CD4-positive, alpha-beta T cell treated with Interleukin-4 for 4 hours (primary cell): Measurements from ENCODE around the gene ATG4C.
A peak's percentile ranks its signal among the peaks of the same experiment; 100 is the strongest.

ENCODE experiments used
- DNase-seq: peaks from one replicate; pipeline ENCODE4 v3.0.0-alpha.2; 2020

ATG4C gene

GRCh38 chr1:62841587-62842169, 57.7 kb downstream of the ATG4C start:
- peak; percentile 62 for DNase-seq

GRCh38 chr1:62844030-62844429, 60.1 kb downstream of the ATG4C start:
- no peak for DNase-seq

DNA sequence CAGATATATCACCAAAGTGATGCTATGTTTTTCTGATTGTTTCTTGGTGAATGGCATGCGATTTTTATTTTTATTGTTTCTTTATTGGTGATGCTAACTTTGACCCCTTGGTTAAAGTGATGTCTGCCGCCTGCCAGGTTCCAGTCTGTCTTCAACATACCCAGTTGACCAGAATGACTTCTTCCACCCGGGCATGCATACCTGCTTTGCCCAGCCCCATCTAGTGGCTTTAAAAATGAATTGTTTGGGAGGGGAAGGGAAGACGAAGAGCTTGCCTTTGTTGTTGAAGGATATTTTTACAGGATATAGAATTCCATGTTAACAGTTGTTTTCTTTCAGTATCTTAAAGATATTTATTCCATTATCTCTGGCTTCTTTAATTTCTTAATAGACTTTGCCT, 65.1 kb downstream of the ATG4C start:
- no peak for DNase-seq

- DNase-seq = no peak
Measured at GRCh38 chr1:62852253-62852652, 68.3 kb downstream of the ATG4C start.

GRCh38 chr1:62856960-62857359, 73.0 kb downstream of the ATG4C start:
- no peak for DNase-seq

DNA sequence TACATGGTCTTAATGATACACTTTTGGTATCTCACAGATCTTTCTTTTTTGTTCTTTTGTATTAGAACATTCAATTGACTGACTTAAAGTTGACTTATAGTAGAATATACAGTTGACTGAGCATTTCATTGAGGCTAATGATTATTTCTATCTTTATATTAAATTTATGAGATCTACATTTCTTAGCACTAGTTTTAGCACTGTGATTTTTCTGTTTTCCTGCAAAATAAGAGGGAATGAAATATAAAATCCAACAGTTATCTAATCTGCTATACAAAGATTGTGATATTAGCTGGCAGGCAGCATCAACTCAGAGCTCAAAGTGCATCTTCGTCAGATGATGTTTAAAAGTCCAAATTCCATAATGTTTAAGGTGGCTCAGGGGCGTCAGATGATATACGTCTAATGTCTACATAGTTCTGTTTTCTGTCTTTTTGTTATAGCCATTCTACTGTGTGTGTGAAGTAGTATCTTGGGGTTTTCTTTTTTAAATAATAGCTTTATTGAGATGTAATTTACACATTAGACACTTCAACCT, 85.4 kb downstream of the ATG4C start:
- no peak for DNase-seq

- DNase-seq = no peak
Measured at GRCh38 chr1:62870148-62870547, 86.2 kb downstream of the ATG4C start.

GRCh38 chr1:62875676-62876075, 91.7 kb downstream of the ATG4C start:
- no peak for DNase-seq

DNA sequence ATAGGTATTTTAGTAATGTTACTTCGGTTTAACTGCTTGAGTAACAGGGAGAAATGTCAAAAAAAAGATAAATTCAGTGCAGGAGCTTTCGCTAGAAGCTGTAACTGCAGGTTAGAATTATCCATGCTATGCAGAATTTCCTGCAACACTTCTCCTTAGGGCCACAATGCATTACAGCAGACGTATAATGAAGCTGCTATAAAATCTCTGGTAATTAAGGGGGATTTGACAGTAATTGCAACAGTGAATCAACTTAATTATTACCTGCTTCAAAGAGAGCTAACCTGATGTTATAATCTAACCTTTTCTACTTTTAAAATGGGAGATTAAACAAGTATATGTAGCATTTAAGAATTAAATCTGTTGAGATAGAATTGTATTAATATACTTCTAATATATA, 92.6 kb downstream of the ATG4C start:
- no peak for DNase-seq

- no peak for DNase-seq
Measured at GRCh38 chr1:62877579-62877978, 93.6 kb downstream of the ATG4C start.

DNA sequence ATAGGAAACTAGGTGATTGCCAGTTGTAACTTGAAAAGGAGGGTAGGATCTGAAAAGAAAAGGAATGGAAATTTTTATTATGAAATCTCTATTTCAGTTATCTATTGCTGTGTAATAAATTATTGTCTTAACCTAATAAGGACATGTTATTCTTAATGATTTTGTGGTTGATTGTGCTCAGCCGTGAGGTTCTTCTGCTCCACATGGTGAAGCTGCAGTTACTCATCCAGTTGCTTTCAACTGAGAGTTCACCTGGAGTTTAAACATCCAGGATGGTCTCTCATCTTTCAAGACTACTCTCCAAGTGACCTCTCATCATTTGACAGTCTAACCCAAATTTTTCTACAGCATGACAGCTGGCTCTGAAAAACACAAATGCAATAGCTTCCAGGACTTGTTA, 96.0 kb downstream of the ATG4C start:
- no peak for DNase-seq

DNA sequence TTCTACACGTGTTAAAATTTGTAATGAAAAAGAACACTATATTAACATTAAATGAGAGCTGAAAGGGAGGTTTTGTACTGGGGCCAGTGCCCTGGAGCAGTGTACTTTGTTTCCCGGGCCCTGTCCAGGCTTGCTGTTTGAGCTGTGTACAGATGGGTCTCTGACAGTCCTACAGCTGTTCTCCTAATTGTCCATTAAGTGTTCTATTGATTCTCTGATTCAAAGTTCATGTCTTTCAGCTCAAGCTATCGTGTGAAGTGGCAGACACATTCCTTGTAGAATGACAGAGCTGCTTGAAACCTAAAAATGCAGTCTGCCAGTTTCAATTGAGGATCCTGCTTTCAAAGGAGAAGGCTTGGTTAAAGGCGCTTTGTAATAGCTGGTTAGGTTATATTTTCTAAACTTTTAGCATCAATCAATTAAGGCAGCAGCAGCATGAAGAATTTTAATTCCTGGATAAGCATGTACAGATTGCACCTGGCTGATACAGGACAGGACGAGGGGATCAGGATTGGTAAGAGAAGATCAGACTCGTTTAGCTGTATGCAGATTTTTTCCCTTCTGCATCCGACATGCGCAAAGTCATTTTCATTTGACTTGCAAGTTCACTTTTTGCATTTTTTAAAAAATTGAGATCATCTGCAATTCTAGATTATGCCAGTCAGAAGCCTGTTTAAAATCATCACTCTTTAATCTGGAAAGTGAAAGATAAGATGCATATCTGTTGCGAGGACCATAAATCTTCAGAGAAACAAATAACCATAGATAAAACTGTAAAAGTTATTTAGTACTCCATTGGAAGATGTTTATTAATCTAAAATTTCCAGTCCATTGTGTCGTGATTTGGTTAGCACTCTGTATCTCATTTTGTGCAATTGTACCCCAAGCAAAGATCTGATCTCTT, 98.5 kb downstream of the ATG4C start:
- no peak for DNase-seq

- DNase-seq = no peak
Measured at GRCh38 chr1:62884156-62884740, 100.3 kb downstream of the ATG4C start.

GRCh38 chr1:62887799-62888507, 104.0 kb downstream of the ATG4C start:
- DNase-seq = no peak

- DNase-seq = no peak
Measured at GRCh38 chr1:62891956-62892562, 108.1 kb downstream of the ATG4C start.

- no peak for DNase-seq
Measured at GRCh38 chr1:62897788-62898187, 113.9 kb downstream of the ATG4C start.

DNA sequence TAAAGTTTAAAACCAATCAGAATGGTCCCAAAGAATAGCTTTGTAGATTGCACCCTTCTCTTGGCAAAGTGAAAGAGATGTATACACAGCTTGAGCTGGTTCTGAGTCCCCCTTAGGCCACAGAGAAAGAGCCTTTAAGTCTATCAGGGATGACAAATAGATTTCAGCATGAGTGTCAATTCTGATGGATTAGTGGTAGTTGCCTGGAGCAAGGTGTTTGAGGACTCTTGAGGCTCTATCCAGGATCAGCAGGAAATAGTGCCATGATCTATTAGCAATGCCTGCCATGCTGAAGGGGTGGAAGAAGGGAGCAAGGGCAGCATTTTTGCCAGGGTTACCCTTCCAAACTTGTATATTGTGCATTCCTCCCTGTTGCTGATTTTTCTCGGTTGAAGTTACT, 116.6 kb downstream of the ATG4C start:
- DNase-seq = no peak

- DNase-seq = no peak
Measured at GRCh38 chr1:62901650-62902049, 117.7 kb downstream of the ATG4C start.

- DNase-seq = no peak
Measured at GRCh38 chr1:62903522-62903921, 119.6 kb downstream of the ATG4C start.

DNA sequence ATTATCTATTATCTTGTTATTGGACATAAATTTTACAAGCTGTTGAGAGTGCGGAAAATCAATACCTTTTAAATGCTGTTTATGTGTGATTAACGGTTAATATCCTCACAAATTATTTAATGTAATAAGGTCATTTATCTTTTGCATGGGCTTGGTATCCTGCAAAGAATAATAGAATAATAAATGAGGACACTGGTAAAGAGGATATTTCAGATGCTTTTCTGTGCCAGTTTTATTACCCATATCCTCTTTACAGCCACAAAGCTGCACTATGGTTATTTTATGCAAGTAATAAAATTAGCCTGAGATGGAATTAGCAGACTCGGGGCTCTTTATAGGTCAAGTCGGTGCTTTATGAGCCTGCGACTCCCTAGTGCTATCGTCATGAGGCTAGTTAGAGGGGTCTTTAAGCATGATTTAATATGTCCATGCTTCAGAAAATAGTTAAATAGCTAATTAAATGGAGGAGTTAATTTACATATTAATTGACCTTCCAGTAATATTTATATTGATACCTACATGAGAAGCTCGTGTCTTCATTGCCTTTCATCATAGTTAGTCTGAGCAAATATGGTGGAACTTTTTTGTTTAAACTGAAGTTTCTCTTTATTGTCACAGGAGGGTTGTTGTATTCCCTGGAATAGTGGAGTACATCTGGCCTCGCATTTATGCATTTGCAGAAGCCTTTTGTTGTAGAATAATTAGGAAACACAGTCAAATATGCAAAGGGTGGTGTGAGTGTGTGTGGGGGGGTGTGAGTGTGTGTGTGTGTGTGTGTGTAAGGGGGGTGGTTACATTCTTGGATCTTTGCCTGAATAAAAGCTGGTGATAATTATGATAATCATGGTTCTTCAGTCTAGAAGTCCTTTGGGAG, 120.3 kb downstream of the ATG4C start:
- DNase-seq = no peak

GRCh38 chr1:62904856-62905225, 120.9 kb downstream of the ATG4C start:
- DNase-seq = no peak

- DNase-seq = no peak
Measured at GRCh38 chr1:62905309-62905708, 121.4 kb downstream of the ATG4C start.
